ENCODE data around the gene LBX2. TPM values are rescaled to one million over a fixed set of nuclear protein-coding genes. Genes with fewer than 3 reads are reported as not detected.

The LBX2 gene
- total and polyA plus RNA-seq, 9 of the 15 experiments (the other 6 are each of a cell fraction or from before 2014, with no cell fraction given) = 0.39 to 6.2 (median 1.8) TPM; not detected in 1

DNA sequence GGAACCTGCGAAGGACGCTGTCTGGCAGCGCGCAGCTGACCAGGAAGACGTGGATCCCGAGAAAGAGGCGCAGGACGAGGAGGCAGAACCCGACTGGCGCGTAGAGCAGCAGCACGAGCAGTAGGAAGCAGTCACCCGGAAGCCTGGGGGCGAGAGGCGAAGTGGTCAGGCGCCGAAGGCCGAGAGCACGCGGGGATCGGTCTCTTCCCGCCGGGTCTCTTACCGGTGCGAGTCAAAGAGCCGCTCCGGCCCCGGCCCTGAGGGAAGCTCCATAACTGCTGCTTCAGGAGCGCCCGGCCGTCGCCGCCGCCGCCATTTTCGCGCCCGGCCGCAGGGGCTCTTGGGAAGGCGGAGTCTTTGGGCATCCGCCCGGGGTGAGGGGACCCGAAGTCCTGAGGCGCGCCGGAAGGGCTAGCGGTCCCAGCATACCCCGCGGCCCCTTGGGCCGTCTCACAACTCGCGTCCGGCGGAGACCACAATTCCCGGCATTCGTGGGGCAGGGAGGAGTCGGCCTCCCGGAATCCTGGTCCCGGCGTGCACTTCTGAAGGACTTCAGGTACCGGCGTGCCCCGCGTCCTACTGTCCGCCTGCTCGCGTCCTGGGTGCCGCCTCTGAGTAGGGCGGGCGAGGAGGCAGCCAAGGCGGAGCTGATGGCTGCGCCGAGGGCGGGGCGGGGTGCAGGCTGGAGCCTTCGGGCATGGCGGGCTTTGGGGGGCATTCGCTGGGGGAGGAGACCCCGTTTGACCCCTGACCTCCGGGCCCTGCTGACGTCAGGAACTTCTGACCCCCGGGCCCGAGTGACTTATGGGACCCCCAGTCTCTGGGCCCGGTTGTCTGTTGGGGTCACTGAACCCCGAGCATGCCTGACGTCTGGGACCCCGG, 30.2 kb upstream of the LBX2 start, which contains the start of the genes AUP1 and HTRA2 (continued):
- no peak for TF ChIP-seq JUN (IDR thresholded peaks at IDR 0.05; ENCODE audit: borderline replicate concordance, low read depth, low read length)
- no peak for TF ChIP-seq JUN (CRISPR knock-in tag; IDR thresholded peaks at IDR 0.05; ENCODE audit: borderline replicate concordance)
- TF ChIP-seq, protein P1, sequence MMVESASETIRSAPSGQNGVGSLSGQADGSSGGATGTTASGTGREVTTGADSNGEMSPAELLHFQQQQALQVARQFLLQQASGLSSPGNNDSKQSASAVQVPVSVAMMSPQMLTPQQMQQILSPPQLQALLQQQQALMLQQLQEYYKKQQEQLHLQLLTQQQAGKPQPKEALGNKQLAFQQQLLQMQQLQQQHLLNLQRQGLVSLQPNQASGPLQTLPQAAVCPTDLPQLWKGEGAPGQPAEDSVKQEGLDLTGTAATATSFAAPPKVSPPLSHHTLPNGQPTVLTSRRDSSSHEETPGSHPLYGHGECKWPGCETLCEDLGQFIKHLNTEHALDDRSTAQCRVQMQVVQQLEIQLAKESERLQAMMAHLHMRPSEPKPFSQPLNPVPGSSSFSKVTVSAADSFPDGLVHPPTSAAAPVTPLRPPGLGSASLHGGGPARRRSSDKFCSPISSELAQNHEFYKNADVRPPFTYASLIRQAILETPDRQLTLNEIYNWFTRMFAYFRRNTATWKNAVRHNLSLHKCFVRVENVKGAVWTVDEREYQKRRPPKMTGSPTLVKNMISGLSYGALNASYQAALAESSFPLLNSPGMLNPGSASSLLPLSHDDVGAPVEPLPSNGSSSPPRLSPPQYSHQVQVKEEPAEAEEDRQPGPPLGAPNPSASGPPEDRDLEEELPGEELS (CRISPR knock-in tag; IDR thresholded peaks at IDR 0.05; ENCODE audit: borderline replicate concordance) = no peak
- no peak for TF ChIP-seq GATA2 (CRISPR knock-in tag; IDR thresholded peaks at IDR 0.05)
- 0 out of 4 replicates have a peak, but pooled peaks of 1 of the 2 experiments have one; percentile 45 for TF ChIP-seq SIN3A (IDR thresholded peaks at IDR 0.05; ENCODE audit: borderline replicate concordance in 2 of 2, control insufficient read depth in 1 of 2, low read depth in 2 of 2, low read length in 2 of 2)
- no peak for TF ChIP-seq RAD21 (CRISPR knock-in tag; conservative IDR thresholded peaks at IDR 0.05 in 1 of 2, IDR thresholded peaks at IDR 0.05 in 1 of 2)
- no peak for TF ChIP-seq COPS2 (conservative IDR thresholded peaks at IDR 0.05)
- no peak for TF ChIP-seq MIER1 (IDR thresholded peaks at IDR 0.05; ENCODE audit: low read depth)
- no peak for TF ChIP-seq NFYB (IDR thresholded peaks at IDR 0.05; ENCODE audit: extremely low read depth, insufficient read length)
- no peak for TF ChIP-seq KLF6 (CRISPR knock-in tag; IDR thresholded peaks at IDR 0.05; ENCODE audit: borderline replicate concordance)
- TF ChIP-seq, protein P2, sequence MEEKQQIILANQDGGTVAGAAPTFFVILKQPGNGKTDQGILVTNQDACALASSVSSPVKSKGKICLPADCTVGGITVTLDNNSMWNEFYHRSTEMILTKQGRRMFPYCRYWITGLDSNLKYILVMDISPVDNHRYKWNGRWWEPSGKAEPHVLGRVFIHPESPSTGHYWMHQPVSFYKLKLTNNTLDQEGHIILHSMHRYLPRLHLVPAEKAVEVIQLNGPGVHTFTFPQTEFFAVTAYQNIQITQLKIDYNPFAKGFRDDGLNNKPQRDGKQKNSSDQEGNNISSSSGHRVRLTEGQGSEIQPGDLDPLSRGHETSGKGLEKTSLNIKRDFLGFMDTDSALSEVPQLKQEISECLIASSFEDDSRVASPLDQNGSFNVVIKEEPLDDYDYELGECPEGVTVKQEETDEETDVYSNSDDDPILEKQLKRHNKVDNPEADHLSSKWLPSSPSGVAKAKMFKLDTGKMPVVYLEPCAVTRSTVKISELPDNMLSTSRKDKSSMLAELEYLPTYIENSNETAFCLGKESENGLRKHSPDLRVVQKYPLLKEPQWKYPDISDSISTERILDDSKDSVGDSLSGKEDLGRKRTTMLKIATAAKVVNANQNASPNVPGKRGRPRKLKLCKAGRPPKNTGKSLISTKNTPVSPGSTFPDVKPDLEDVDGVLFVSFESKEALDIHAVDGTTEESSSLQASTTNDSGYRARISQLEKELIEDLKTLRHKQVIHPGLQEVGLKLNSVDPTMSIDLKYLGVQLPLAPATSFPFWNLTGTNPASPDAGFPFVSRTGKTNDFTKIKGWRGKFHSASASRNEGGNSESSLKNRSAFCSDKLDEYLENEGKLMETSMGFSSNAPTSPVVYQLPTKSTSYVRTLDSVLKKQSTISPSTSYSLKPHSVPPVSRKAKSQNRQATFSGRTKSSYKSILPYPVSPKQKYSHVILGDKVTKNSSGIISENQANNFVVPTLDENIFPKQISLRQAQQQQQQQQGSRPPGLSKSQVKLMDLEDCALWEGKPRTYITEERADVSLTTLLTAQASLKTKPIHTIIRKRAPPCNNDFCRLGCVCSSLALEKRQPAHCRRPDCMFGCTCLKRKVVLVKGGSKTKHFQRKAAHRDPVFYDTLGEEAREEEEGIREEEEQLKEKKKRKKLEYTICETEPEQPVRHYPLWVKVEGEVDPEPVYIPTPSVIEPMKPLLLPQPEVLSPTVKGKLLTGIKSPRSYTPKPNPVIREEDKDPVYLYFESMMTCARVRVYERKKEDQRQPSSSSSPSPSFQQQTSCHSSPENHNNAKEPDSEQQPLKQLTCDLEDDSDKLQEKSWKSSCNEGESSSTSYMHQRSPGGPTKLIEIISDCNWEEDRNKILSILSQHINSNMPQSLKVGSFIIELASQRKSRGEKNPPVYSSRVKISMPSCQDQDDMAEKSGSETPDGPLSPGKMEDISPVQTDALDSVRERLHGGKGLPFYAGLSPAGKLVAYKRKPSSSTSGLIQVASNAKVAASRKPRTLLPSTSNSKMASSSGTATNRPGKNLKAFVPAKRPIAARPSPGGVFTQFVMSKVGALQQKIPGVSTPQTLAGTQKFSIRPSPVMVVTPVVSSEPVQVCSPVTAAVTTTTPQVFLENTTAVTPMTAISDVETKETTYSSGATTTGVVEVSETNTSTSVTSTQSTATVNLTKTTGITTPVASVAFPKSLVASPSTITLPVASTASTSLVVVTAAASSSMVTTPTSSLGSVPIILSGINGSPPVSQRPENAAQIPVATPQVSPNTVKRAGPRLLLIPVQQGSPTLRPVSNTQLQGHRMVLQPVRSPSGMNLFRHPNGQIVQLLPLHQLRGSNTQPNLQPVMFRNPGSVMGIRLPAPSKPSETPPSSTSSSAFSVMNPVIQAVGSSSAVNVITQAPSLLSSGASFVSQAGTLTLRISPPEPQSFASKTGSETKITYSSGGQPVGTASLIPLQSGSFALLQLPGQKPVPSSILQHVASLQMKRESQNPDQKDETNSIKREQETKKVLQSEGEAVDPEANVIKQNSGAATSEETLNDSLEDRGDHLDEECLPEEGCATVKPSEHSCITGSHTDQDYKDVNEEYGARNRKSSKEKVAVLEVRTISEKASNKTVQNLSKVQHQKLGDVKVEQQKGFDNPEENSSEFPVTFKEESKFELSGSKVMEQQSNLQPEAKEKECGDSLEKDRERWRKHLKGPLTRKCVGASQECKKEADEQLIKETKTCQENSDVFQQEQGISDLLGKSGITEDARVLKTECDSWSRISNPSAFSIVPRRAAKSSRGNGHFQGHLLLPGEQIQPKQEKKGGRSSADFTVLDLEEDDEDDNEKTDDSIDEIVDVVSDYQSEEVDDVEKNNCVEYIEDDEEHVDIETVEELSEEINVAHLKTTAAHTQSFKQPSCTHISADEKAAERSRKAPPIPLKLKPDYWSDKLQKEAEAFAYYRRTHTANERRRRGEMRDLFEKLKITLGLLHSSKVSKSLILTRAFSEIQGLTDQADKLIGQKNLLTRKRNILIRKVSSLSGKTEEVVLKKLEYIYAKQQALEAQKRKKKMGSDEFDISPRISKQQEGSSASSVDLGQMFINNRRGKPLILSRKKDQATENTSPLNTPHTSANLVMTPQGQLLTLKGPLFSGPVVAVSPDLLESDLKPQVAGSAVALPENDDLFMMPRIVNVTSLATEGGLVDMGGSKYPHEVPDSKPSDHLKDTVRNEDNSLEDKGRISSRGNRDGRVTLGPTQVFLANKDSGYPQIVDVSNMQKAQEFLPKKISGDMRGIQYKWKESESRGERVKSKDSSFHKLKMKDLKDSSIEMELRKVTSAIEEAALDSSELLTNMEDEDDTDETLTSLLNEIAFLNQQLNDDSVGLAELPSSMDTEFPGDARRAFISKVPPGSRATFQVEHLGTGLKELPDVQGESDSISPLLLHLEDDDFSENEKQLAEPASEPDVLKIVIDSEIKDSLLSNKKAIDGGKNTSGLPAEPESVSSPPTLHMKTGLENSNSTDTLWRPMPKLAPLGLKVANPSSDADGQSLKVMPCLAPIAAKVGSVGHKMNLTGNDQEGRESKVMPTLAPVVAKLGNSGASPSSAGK (IDR thresholded peaks at IDR 0.05) = peak; percentile 6; the same call in 1 of the 2 replicates
- peak; percentile 89 for TF ChIP-seq ZNF143 (CRISPR knock-in tag; IDR thresholded peaks at IDR 0.05)
- TF ChIP-seq ZNF444 (CRISPR knock-in tag; IDR thresholded peaks at IDR 0.05) = no peak

All from K562 (cell line).